H1 (cell line): ENCODE measurements around the gene SPTBN4. TPM values are rescaled to one million over a fixed set of nuclear protein-coding genes. Genes with fewer than 3 reads are reported as not detected.
A peak's percentile ranks its signal among the peaks of the same experiment; 100 is the strongest.

Experiments
- CTCF ChIA-PET: fragments of 300-600 bp; sonication (Branson Sonifier 250); formaldehyde crosslinking; loops from one replicate; lab custom pipeline; 2021; ENCODE audit not compliant: partially characterized antibody; lab: Charles Lee
- POLR2A ChIA-PET: fragments of 300-600 bp; sonication (Branson Sonifier 250); formaldehyde crosslinking; loops from one replicate; lab custom pipeline; 2021; ENCODE audit warnings: inconsistent platforms; ENCODE audit not compliant: partially characterized antibody; lab: Charles Lee
- DNase-seq, 2 experiments: peaks; one replicate each; pipeline versions ENCODE4 v3.0.0 to v3.0.0-alpha.2; 2010 to 2022; ENCODE audit warnings: low spot score in 2 of 2, low read depth in 1 of 2, mixed read lengths in 1 of 2
- FAIRE-seq: peaks from 2 replicates; lab custom pipeline; 2011; peaks lifted over from hg19 to GRCh38; lab: Jason Lieb, UNC
- H2AFZ ChIP-seq: 2 replicates; pipeline ENCODE4 v1.8.1; 2012; ENCODE audit warnings: low read length, inconsistent platforms
- H2AK5ac ChIP-seq: 2 replicates; pipeline ENCODE4 v1.6.1; 2013; ENCODE audit warnings: low read depth, low read length
- H2BK120ac ChIP-seq: replicated peaks from 2 replicates; pipeline ENCODE3; 2013; ENCODE audit warnings: low read depth, low read length, inconsistent platforms
- H2BK12ac ChIP-seq: 2 replicates; pipeline ENCODE4 v1.6.1; 2013; ENCODE audit warnings: low read depth, low read length
- H2BK15ac ChIP-seq: 2 replicates; pipeline ENCODE4 v1.6.1; 2013; ENCODE audit warnings: low read length
- H2BK20ac ChIP-seq: 2 replicates; pipeline ENCODE4 v1.6.1; 2013; ENCODE audit warnings: low read length
- H2BK5ac ChIP-seq: 2 replicates; pipeline ENCODE4 v1.6.1; 2013; ENCODE audit warnings: low read depth, low read length
- H3K14ac ChIP-seq: 2 replicates; pipeline ENCODE4 v1.6.1; 2013; ENCODE audit warnings: inconsistent platforms; ENCODE audit not compliant: insufficient read length
- H3K18ac ChIP-seq: 2 replicates; pipeline ENCODE4 v1.6.1; 2013; ENCODE audit warnings: low read length; ENCODE audit errors: extremely low read depth
- H3K23ac ChIP-seq: 2 replicates; pipeline ENCODE4 v1.6.1; 2013; ENCODE audit warnings: inconsistent platforms; ENCODE audit not compliant: insufficient read length
- H3K23me2 ChIP-seq: 2 replicates; pipeline ENCODE4 v1.6.1; 2013; ENCODE audit warnings: low read depth, low read length
- H3K27ac ChIP-seq: 2 replicates; pipeline ENCODE4 v1.6.1; 2011; ENCODE audit warnings: low read depth, low read length, inconsistent platforms
- H3K27me3 ChIP-seq, 4 experiments: replicated peaks in 1 of 4; 1 replicate in 1 of 4; 2 replicates in 3 of 4; pipeline versions ENCODE4 v1.6.1 to v1.8.1; 2011 to 2013; ENCODE audit warnings: low read length in 3 of 4, mild to moderate bottlenecking in 3 of 4, inconsistent platforms in 2 of 4, mixed read lengths in 2 of 4, moderate library complexity in 1 of 4; ENCODE audit not compliant: control insufficient read depth in 3 of 4, insufficient read depth in 3 of 4; ENCODE audit errors: extremely low read depth in 1 of 4
- H3K36me3 ChIP-seq, 4 experiments: 2 replicates each; pipeline versions ENCODE4 v1.6.1 to v1.8.1; 2011 to 2013; ENCODE audit warnings: mild to moderate bottlenecking in 4 of 4, low read length in 3 of 4, moderate library complexity in 2 of 4, control low read depth in 1 of 4, inconsistent platforms in 1 of 4; ENCODE audit not compliant: insufficient read depth in 4 of 4, control insufficient read depth in 2 of 4
- H3K4ac ChIP-seq: replicated peaks from 2 replicates; pipeline ENCODE3; 2013; ENCODE audit warnings: low read length, low read depth, mixed read lengths, inconsistent platforms; ENCODE audit not compliant: insufficient read length
- H3K4me1 ChIP-seq, 4 experiments: replicated peaks in 1 of 4; 1 replicate in 1 of 4; 2 replicates in 3 of 4; pipeline versions ENCODE4 v1.6.1 to v1.8.1; 2011 to 2013; ENCODE audit warnings: low read length in 3 of 4, inconsistent platforms in 2 of 4, mixed read lengths in 1 of 4; ENCODE audit not compliant: insufficient read depth in 4 of 4, control insufficient read depth in 3 of 4
- H3K4me2 ChIP-seq, 2 experiments: 2 replicates each; pipeline versions ENCODE4 v1.6.1 to v1.8.1; 2011 to 2013; ENCODE audit warnings: low read depth in 2 of 2, low read length in 2 of 2, control low read depth in 1 of 2, inconsistent platforms in 1 of 2, mild to moderate bottlenecking in 1 of 2; ENCODE audit not compliant: insufficient read depth in 1 of 2
- H3K4me3 ChIP-seq, 4 experiments: fragments of 200-600, 300-600 bp in 1 of 4; sonication (generic), shearing (Covaris generic), sonication (Bioruptor Twin) in 1 of 4; 2 replicates each; pipeline versions ENCODE4 v1.5.1 to v1.8.1; 2011 to 2016; ENCODE audit warnings: low read length in 4 of 4, low read depth in 3 of 4, control low read depth in 2 of 4, inconsistent platforms in 2 of 4, mild to moderate bottlenecking in 2 of 4, mixed read lengths in 1 of 4, moderate library complexity in 1 of 4; ENCODE audit not compliant: insufficient read depth in 2 of 4; ENCODE audit errors: extremely low read depth in 1 of 4
- H3K56ac ChIP-seq: replicated peaks from 2 replicates; pipeline ENCODE3; 2013; ENCODE audit warnings: low read depth, mild to moderate bottlenecking, mixed read lengths, low read length, inconsistent platforms; ENCODE audit not compliant: insufficient read length
- H3K79me1 ChIP-seq: 2 replicates; pipeline ENCODE4 v1.6.1; 2013; ENCODE audit warnings: low read depth, low read length, control low read depth
- H3K79me2 ChIP-seq, 2 experiments: 2 replicates each; pipeline versions ENCODE4 v1.6.1 to v1.8.1; 2012 to 2013; ENCODE audit warnings: low read length in 2 of 2, mild to moderate bottlenecking in 2 of 2, inconsistent platforms in 1 of 2; ENCODE audit not compliant: insufficient read depth in 2 of 2, control insufficient read depth in 1 of 2
- H3K9ac ChIP-seq, 4 experiments: replicated peaks in 1 of 4; 1 replicate in 1 of 4; 2 replicates in 3 of 4; pipeline versions ENCODE4 v1.6.1 to v1.8.1; 2011 to 2013; ENCODE audit warnings: low read depth in 3 of 4, low read length in 3 of 4, control low read depth in 2 of 4, mild to moderate bottlenecking in 2 of 4, moderate library complexity in 2 of 4, inconsistent platforms in 1 of 4; ENCODE audit errors: extremely low read depth in 1 of 4
- H3K9me3 ChIP-seq, 2 experiments: 2 replicates each; pipeline versions ENCODE4 v1.6.1 to v1.8.1; 2012 to 2013; ENCODE audit warnings: mild to moderate bottlenecking in 2 of 2, moderate library complexity in 2 of 2, control low read depth in 1 of 2, inconsistent platforms in 1 of 2, low read depth in 1 of 2, low read length in 1 of 2, mixed read lengths in 1 of 2; ENCODE audit not compliant: insufficient read depth in 2 of 2
- H4K20me1 ChIP-seq, 2 experiments: replicated peaks in 1 of 2; 2 replicates each; pipeline versions ENCODE3 to v1.8.1; 2011 to 2013; ENCODE audit warnings: inconsistent platforms in 2 of 2, low read length in 2 of 2, mild to moderate bottlenecking in 1 of 2; ENCODE audit not compliant: insufficient read depth in 2 of 2, control insufficient read depth in 1 of 2
- H4K5ac ChIP-seq: 2 replicates; pipeline ENCODE4 v1.6.1; 2013; ENCODE audit warnings: low read length, low read depth, mixed read lengths, inconsistent platforms; ENCODE audit not compliant: insufficient read length
- H4K8ac ChIP-seq: 2 replicates; pipeline ENCODE4 v1.8.0; 2013; ENCODE audit warnings: mild to moderate bottlenecking, moderate library complexity, low read length, inconsistent platforms; ENCODE audit not compliant: insufficient read depth; ENCODE audit errors: extremely low read depth
- H4K91ac ChIP-seq: replicated peaks from 2 replicates; pipeline ENCODE3; 2013; ENCODE audit warnings: low read length, mixed read lengths, inconsistent platforms; ENCODE audit not compliant: insufficient read length
- POLR2AphosphoS5 ChIP-seq: IDR thresholded peaks from 2 replicates; pipeline ENCODE4 v1.6.1; 2011; ENCODE audit warnings: low read depth, low read length
- YY1 ChIP-seq: IDR thresholded peaks from 2 replicates; pipeline ENCODE4 v1.6.1; 2011; ENCODE audit warnings: low read depth, mild to moderate bottlenecking, low read length
- WGBS, 2 experiments: shearing (Covaris generic) in 1 of 2; methylation state at CpG; one replicate each; pipeline versions ENCODE4 v1.1.6 to v1.1.7; 2013 to 2015; ENCODE audit warnings: low lambda C conversion rate in 2 of 2, mixed read lengths in 2 of 2, inconsistent platforms in 1 of 2, low coverage in 1 of 2, missing lambda C conversion rate in 1 of 2; ENCODE audit not compliant: insufficient replicate concordance in 2 of 2, insufficient coverage in 1 of 2, insufficient read length in 1 of 2; ENCODE audit errors: extremely low coverage in 1 of 2, missing lambda C conversion rate in 1 of 2; 5-methylcytosine and 5-hydroxymethylcytosine counted together
- polyA plus RNA-seq, 7 experiments: library from polyadenylated mRNA; depleted of rRNA in 3 of 7; stranded (reverse) in 5 of 7; unstranded in 2 of 7; fragments of >200 nt in 5 of 7; fragments of 200-250 nt in 2 of 7; gene quantifications; 1 replicate in 5 of 7; 2 replicates in 1 of 7; 4 replicates in 1 of 7; pipeline versions ENCODE4 v1.2.1 to v1.2.3, GENCODE V29; 2011 to 2013; ENCODE audit warnings: missing spikeins in 2 of 7, mixed read lengths in 2 of 7
- total RNA-seq: library from RNA; stranded (reverse); fragmentation: NEBNext Ultra II Directional; extraction: Animal tissue kit (Norgen Biotek cat#: 25700); gene quantifications from 2 replicates; pipeline ENCODE4 v1.2.1, GENCODE V29; 2021

The SPTBN4 gene
- total and polyA plus RNA-seq, 2 of the 8 experiments (the other 6 are each of a cell fraction or from before 2014, with no cell fraction given): 1.9 to 3.0 TPM

- H3K27me3 ChIP-seq: peaks cover 13 to 52% (median 47%) of the 10 kb centered on the region in 4 experiments
- CTCF ChIA-PET: interaction anchor here (0.7 to 11.3 kb wide), 32 partner anchors 8 to 148 kb away, joined by 3 to 100 read pairs (median 8); no protein-coding TSS in a partner anchor
Observed at GRCh38 chr19:40603071-40603388, 136.2 kb downstream of the SPTBN4 start.

More at GRCh38 chr19:40603071-40603388, 136.2 kb downstream of the SPTBN4 start:
- Histone ChIP-seq H3K14ac (no peak overlapping the region), H2BK5ac (peak overlapping the region; percentile 71; the same call in 1 of the 2 replicates)
- TF ChIP-seq YY1 (peak; percentile 73), POLR2AphosphoS5 (no peak)
- TF ChIP-seq, all 59 proteins: peak for 1
- no peak overlapping the region for H2BK15ac ChIP-seq
- H3K23ac ChIP-seq: no peak overlapping the region
- H2AK5ac ChIP-seq: no peak overlapping the region
- H3K9me3 ChIP-seq: no peaks in the 10 kb centered on the region
- H3K36me3 ChIP-seq: no peaks in the 10 kb centered on the region; a peak in 1 of 8 replicates
- H3K23me2 ChIP-seq: peaks cover 24% of the 10 kb centered on the region; the same call in 1 of the 2 replicates
- H2BK20ac ChIP-seq: no peak overlapping the region
- H3K4ac ChIP-seq: no peak overlapping the region
- no peak overlapping the region for H2BK12ac ChIP-seq
- H3K4me2 ChIP-seq: peak overlapping the region; percentile 75 to 84
- H4K91ac ChIP-seq: no peak overlapping the region
- no peak overlapping the region for H3K27ac ChIP-seq
- H3K9ac ChIP-seq: no peak overlapping the region
- H3K56ac ChIP-seq: no peak overlapping the region
- no peaks in the 10 kb centered on the region for H3K79me2 ChIP-seq
- peaks cover 9 to 43% (median 27%) of the 10 kb centered on the region in 4 experiments for H3K4me1 ChIP-seq
- H4K20me1 ChIP-seq: peaks cover 7 to 12% of the 10 kb centered on the region in 2 experiments
- peak overlapping the region; percentile 10 to 65 (median 17); a peak in 5 of 8 replicates for H3K4me3 ChIP-seq
- peak overlapping the region; percentile 0 for H4K5ac ChIP-seq
- H4K8ac ChIP-seq: no peak overlapping the region
- 0 out of 2 replicates have a peak, but pooled peaks cover 2% of the 10 kb centered on the region for H3K79me1 ChIP-seq
- H2BK120ac ChIP-seq: no peak overlapping the region
- POLR2A ChIA-PET: interaction anchor here (0.7 to 4.4 kb wide), 6 partner anchors 9 to 586 kb away, joined by 3 to 30 read pairs (median 8); no protein-coding TSS in a partner anchor
- no peak for DNase-seq
- H2AFZ ChIP-seq: no peak overlapping the region
- no peak for FAIRE-seq
- 48% methylated on average over 2 of the region's 2 CpGs; no CpG with 5 or more reads in 1 of the 2 experiments for WGBS, 2 experiments
- peak overlapping the region; percentile 60; the same call in 1 of the 2 replicates for H3K18ac ChIP-seq
